Smooth muscle cell of the pulmonary artery (primary cell): ENCODE data around the gene OGDHL. TPM values are rescaled to one million over a fixed set of nuclear protein-coding genes. Genes with fewer than 3 reads are reported as not detected.

Experiments used
- total RNA-seq: library from RNA; depleted of rRNA; stranded (reverse); fragments of >200 nt; gene quantifications from 2 replicates; pipeline ENCODE4 v1.2.3, GENCODE V29; 2014

Gene OGDHL
- total RNA-seq = 0.26 and 1.7 TPM in 2 replicates

DNA sequence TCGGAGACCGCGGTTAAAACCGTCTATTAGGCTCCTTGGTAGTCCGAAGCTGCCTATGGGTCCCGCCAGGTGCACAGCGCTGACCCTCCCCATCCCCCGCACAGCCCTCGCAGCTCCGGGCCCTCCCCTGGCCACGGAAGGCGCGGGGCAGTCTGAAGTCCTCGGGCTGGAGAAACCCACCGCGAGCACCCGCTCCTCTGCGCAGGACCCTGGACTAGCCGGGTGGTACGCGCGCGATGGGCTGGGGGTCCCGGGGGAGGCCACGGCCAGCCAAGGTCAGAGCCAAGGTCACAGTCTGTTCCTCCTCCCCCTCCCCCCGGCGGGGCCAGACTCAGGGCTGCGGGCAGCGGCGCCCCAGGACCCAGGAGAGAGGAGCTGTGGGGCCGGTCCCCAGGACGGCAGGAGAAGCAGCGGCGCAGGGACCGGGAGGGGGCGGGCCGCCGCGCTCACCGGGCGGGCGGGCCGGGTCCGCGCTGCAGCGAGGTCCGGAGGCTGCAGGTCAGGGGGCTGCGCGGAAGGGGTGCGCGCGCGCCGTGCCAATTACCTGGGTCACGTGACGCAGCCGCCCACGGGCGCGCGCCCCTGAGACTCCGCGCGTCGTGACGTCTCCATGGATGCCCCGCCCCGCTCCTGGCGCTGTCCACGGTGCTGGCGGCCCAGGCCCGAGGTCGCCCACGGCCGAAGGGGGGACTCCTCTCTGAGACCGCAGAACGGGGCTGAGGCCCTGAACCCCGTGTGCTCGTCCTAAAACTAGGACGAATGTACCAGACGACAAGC lies at the start of gene OGDHL:
TSS of gene OGDHL (minus strand) at position 535 of the 777 bp plus-strand sequence. CDS start 3,731 bp downstream, outside the sequence.

Other genes starting within 250 kb of the OGDHL start
- 74.6 and 90.2 TPM in 2 replicates for gene ERCC6, start 223.2 kb downstream of the OGDHL start, total RNA-seq
- gene SLC18A3, start 152.0 kb downstream of the OGDHL start, total RNA-seq = not detected in 2 replicates
- not detected in 2 replicates for gene CHAT, start 148.3 kb downstream of the OGDHL start, total RNA-seq
- gene C10orf53, start 82.7 kb downstream of the OGDHL start, total RNA-seq = not detected in 2 replicates
- 31.0 and 32.9 TPM in 2 replicates for gene PARG, start 179.7 kb upstream of the OGDHL start, total RNA-seq
- gene TIMM23B, start 179.7 kb upstream of the OGDHL start, total RNA-seq = 14.8 and 17.3 TPM in 2 replicates
- 2.9 and 4.0 TPM in 2 replicates for gene AGAP6, start 226.1 kb upstream of the OGDHL start, total RNA-seq